Measurements from ENCODE around the gene HCAR1. TPM values are rescaled to one million over a fixed set of nuclear protein-coding genes. Genes with fewer than 3 reads are reported as not detected.
"Not testable (repeated sequence)": the region's sequence is repeated elsewhere in the genome, so short reads cannot be mapped to it uniquely, and the experiment has no call there.

Gene HCAR1
- total and polyA plus RNA-seq, 2 of the 4 experiments (the other 2 are of a cell fraction) = 0.03 TPM; not detected in 1

DNA sequence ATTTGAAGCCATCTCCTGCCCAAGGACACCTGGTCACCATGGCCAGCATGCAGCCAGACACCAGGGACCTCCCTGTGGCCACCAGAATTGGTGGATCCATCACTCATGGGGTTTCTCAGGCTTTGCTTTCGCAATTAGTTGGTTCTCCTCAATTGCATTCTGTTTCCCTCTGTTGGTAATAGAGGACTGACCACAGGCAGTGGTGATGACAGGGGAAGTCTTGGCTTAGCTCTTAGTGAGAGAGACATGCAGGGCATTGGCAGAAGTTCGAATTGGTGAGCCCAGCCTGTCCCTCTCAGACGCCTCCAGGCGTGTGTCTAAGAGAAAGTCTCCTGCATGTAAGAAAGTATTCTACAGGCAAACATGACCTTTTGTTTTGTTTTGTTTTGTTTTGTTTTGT lies 48.8 kb downstream of the HCAR1 start:
- H3K23ac ChIP-seq (ENCODE audit: low read depth, low read length) = no peak overlapping the region
- H3K27ac ChIP-seq (ENCODE audit: insufficient read depth, low read length) = no peak overlapping the region
- H2BK20ac ChIP-seq (ENCODE audit: low read depth, low read length) = peak overlapping the region; percentile 63
- DNase-seq (peak; percentile 16), ATAC-seq (ENCODE audit: low read depth) (no peak)
- no peaks in the 10 kb centered on the region for H3K9me3 ChIP-seq (ENCODE audit: control insufficient read depth, insufficient read depth, low read length)
- no peak overlapping the region for H3K4me2 ChIP-seq (ENCODE audit: low read depth, low read length)
- H2BK15ac ChIP-seq (ENCODE audit: low read depth, low read length) = peak overlapping the region; percentile 53; the same call in 2 of the 3 replicates
- in situ Hi-C loops (cut with MboI; ENCODE audit: low sequenced_read_pairs) = no loop called here
- no TSS peak for BruUV-seq (replicated peaks)
- H3K4me3 ChIP-seq (ENCODE audit: insufficient read depth, low read depth, low read length) = no peak overlapping the region
- no peak overlapping the region for H2BK5ac ChIP-seq (ENCODE audit: low read depth, low read length, poor library complexity, severe bottlenecking)
- TF ChIP-seq MXI1 (IDR thresholded peaks at IDR 0.05; ENCODE audit: borderline replicate concordance, low read depth, low read length) (no peak), CEBPB (IDR thresholded peaks at IDR 0.05; ENCODE audit: low read depth, low read length) (peak; percentile 60)
- H3K56ac ChIP-seq (ENCODE audit: extremely low read depth, insufficient read depth, low read length) = no peak overlapping the region
- peaks cover 5% of the 10 kb centered on the region for H3K9me1 ChIP-seq (ENCODE audit: insufficient read depth, low read length)
- H4K20me1 ChIP-seq (ENCODE audit: insufficient read depth, low read length) = no peaks in the 10 kb centered on the region
- peaks cover 0 to 3% of the 10 kb centered on the region in 2 experiments; a peak in 1 of 4 replicates for H3K79me1 ChIP-seq (ENCODE audit: low read depth in 1 of 2, low read length in 2 of 2)
- H3K18ac ChIP-seq (ENCODE audit: low read depth, low read length) = no peak overlapping the region
- peaks cover 13% of the 10 kb centered on the region for H3K4me1 ChIP-seq (ENCODE audit: control insufficient read depth, insufficient read depth, low read length)
- intact Hi-C loops (cut with micrococcal nuclease) = no loop called here
- H3K36me3 ChIP-seq (ENCODE audit: control insufficient read depth, insufficient read depth, low read length) = no peaks in the 10 kb centered on the region
- no peak overlapping the region for H3K9ac ChIP-seq (ENCODE audit: low read depth, low read length)
- 0 out of 2 replicates have a peak overlapping the region, but pooled peaks have one; percentile 10 for H3K14ac ChIP-seq (replicated peaks; ENCODE audit: low read depth, low read length)
- no peaks in the 10 kb centered on the region for H3K27me3 ChIP-seq (ENCODE audit: control insufficient read depth, insufficient read depth, low read length)
- H2BK120ac ChIP-seq (ENCODE audit: low read depth, low read length) = peak overlapping the region; percentile 52
- dilution Hi-C loops (cut with HindIII; ENCODE audit: low sequenced_read_pairs, unreplicated experiment) = no loop called here
- H4K8ac ChIP-seq (ENCODE audit: low read depth in 2 of 2, low read length in 2 of 2) = no peak overlapping the region
- peak overlapping the region; percentile 44 for H4K91ac ChIP-seq (ENCODE audit: insufficient read depth, low read depth, low read length)
- no CpG with 5 or more reads among the region's 4 CpGs for WGBS, 2 experiments (ENCODE audit: extremely low coverage in 2 of 2, insufficient read length in 1 of 2)
- ChIA-PET CTCF (interaction anchor here (0.9 kb wide), 1 partner anchor 44 kb away, joined by 3 read pairs; no protein-coding TSS in a partner anchor), POLR2A (ENCODE audit: unreplicated experiment) (no interaction called here)
- H2AK5ac ChIP-seq (ENCODE audit: low read depth, low read length) = peak overlapping the region; percentile 78
- H3K4ac ChIP-seq (ENCODE audit: low read depth, low read length) = no peak overlapping the region
- no peak overlapping the region for H2AK9ac ChIP-seq (replicated peaks; ENCODE audit: low read depth, low read length, poor library complexity)
- no peak overlapping the region for H4K5ac ChIP-seq (ENCODE audit: low read depth, low read length)
- H2AFZ ChIP-seq (replicated peaks; ENCODE audit: low read length, poor library complexity) = no peak overlapping the region

DNA sequence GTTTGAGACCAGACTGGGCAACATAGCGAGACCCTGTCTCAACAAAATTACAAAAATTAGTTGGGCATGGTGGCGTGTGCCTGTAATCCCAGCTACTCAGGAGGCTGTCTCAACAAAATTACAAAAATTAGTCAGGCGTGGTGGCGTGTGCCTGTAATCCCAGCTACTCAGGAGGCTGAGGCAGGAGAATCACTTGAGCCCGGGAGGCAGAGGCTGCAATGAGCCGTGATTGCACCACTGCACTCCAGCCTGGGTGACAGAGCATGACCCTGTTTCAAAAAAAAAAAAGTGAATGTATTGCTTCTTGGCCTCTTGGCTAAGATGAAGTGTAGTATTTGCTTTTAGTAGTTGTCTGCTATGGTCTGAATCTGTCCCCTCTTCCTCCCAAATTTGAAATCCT lies 49.7 kb downstream of the HCAR1 start:
- peak overlapping the region; percentile 53; the same call in 1 of the 3 replicates for H2BK15ac ChIP-seq (ENCODE audit: low read depth, low read length)

More for the DNA sequence above, 49.7 kb downstream of the HCAR1 start:
- BruUV-seq (replicated peaks); H4K91ac ChIP-seq (ENCODE audit: insufficient read depth, low read depth, low read length); H3K56ac ChIP-seq (ENCODE audit: extremely low read depth, insufficient read depth, low read length); H4K8ac ChIP-seq (ENCODE audit: low read depth in 2 of 2, low read length in 2 of 2); H3K9me3 ChIP-seq (ENCODE audit: control insufficient read depth, insufficient read depth, low read length); H2AFZ ChIP-seq (replicated peaks; ENCODE audit: low read length, poor library complexity); H3K14ac ChIP-seq (replicated peaks; ENCODE audit: low read depth, low read length); H3K18ac ChIP-seq (ENCODE audit: low read depth, low read length); intact Hi-C loops (cut with micrococcal nuclease); ATAC-seq (ENCODE audit: low read depth); H4K20me1 ChIP-seq (ENCODE audit: insufficient read depth, low read length); H3K4me3 ChIP-seq (ENCODE audit: insufficient read depth, low read depth, low read length); H3K27me3 ChIP-seq (ENCODE audit: control insufficient read depth, insufficient read depth, low read length); H4K5ac ChIP-seq (ENCODE audit: low read depth, low read length); dilution Hi-C loops (cut with HindIII; ENCODE audit: low sequenced_read_pairs, unreplicated experiment); H3K79me1 ChIP-seq (ENCODE audit: low read depth in 1 of 2, low read length in 2 of 2); H3K36me3 ChIP-seq (ENCODE audit: control insufficient read depth, insufficient read depth, low read length); H3K27ac ChIP-seq (ENCODE audit: insufficient read depth, low read length); H2AK9ac ChIP-seq (replicated peaks; ENCODE audit: low read depth, low read length, poor library complexity); H3K4me2 ChIP-seq (ENCODE audit: low read depth, low read length); H3K9me1 ChIP-seq (ENCODE audit: insufficient read depth, low read length); CTCF ChIA-PET; H3K9ac ChIP-seq (ENCODE audit: low read depth, low read length); POLR2A ChIA-PET (ENCODE audit: unreplicated experiment); in situ Hi-C loops (cut with MboI; ENCODE audit: low sequenced_read_pairs); H2BK5ac ChIP-seq (ENCODE audit: low read depth, low read length, poor library complexity, severe bottlenecking); DNase-seq; H3K23ac ChIP-seq (ENCODE audit: low read depth, low read length); H2BK120ac ChIP-seq (ENCODE audit: low read depth, low read length): not testable (repeated sequence)
- H2AK5ac ChIP-seq (ENCODE audit: low read depth, low read length) = peak overlapping the region; percentile 78
- peak overlapping the region; percentile 63 for H2BK20ac ChIP-seq (ENCODE audit: low read depth, low read length)
- WGBS, 2 experiments (ENCODE audit: extremely low coverage in 2 of 2, insufficient read length in 1 of 2) = 100% methylated on average over 2 of the region's 6 CpGs; no CpG with 5 or more reads in 1 of the 2 experiments
- peaks cover 13% of the 10 kb centered on the region for H3K4me1 ChIP-seq (ENCODE audit: control insufficient read depth, insufficient read depth, low read length)
- H3K4ac ChIP-seq (ENCODE audit: low read depth, low read length) = 0 out of 2 replicates have a peak overlapping the region, but pooled peaks have one; percentile 65

Measured in IMR-90 (cell line).